ENCODE measurements around the gene ADAMTS2.

Gene ADAMTS2

GRCh38 chr5:179215576-179215975 is 129.7 kb downstream of the ADAMTS2 start:
- Histone ChIP-seq H3F3A (ENCODE audit: insufficient read depth, low read length) (no peaks in the 10 kb centered on the region), H3K4me1 (ENCODE audit: insufficient read depth, low read length, severe bottlenecking) (no peaks in the 10 kb centered on the region), H3K27ac (ENCODE audit: low read depth, low read length, poor library complexity, severe bottlenecking) (no peak overlapping the region), H3K4me3 (ENCODE audit: low read depth, low read length, poor library complexity, severe bottlenecking) (no peak overlapping the region), H3K36me3 (ENCODE audit: insufficient read depth, low read length) (no peaks in the 10 kb centered on the region), H3K9me2 (ENCODE audit: low read depth, low read length) (no peaks in the 10 kb centered on the region), H3K9me3 (ENCODE audit: low read length) (no peaks in the 10 kb centered on the region), H2AFZ (ENCODE audit: low read length) (no peak overlapping the region), H3K79me2 (ENCODE audit: insufficient read depth, low read length) (no peaks in the 10 kb centered on the region), H3K27me3 (ENCODE audit: insufficient read depth, low read length) (no peaks in the 10 kb centered on the region), H3K9ac (ENCODE audit: low read length) (no peak overlapping the region), H4K20me1 (ENCODE audit: insufficient read depth, low read length) (no peaks in the 10 kb centered on the region), H3K4me2 (ENCODE audit: low read length) (no peak overlapping the region)
- TF ChIP-seq EZH2 (IDR thresholded peaks at IDR 0.05; ENCODE audit: borderline replicate concordance, low read length) (no peak), CTCF (IDR thresholded peaks at IDR 0.05; ENCODE audit: low read length) (no peak)

- no peak for TF ChIP-seq EZH2 (IDR thresholded peaks at IDR 0.05; ENCODE audit: borderline replicate concordance, low read length)
- no peak for TF ChIP-seq CTCF (IDR thresholded peaks at IDR 0.05; ENCODE audit: low read length)
- no peak overlapping the region for H2AFZ ChIP-seq (ENCODE audit: low read length)
- H3K9me2 ChIP-seq (ENCODE audit: low read depth, low read length) = no peaks in the 10 kb centered on the region
- no peaks in the 10 kb centered on the region for H3K27me3 ChIP-seq (ENCODE audit: insufficient read depth, low read length)
- H3F3A ChIP-seq (ENCODE audit: insufficient read depth, low read length) = no peaks in the 10 kb centered on the region
- H4K20me1 ChIP-seq (ENCODE audit: insufficient read depth, low read length) = no peaks in the 10 kb centered on the region
- H3K4me3 ChIP-seq (ENCODE audit: low read depth, low read length, poor library complexity, severe bottlenecking) = no peak overlapping the region
- no peaks in the 10 kb centered on the region for H3K4me1 ChIP-seq (ENCODE audit: insufficient read depth, low read length, severe bottlenecking)
- H3K27ac ChIP-seq (ENCODE audit: low read depth, low read length, poor library complexity, severe bottlenecking) = no peak overlapping the region
- H3K79me2 ChIP-seq (ENCODE audit: insufficient read depth, low read length) = no peaks in the 10 kb centered on the region
- no peaks in the 10 kb centered on the region for H3K36me3 ChIP-seq (ENCODE audit: insufficient read depth, low read length)
- H3K4me2 ChIP-seq (ENCODE audit: low read length) = no peak overlapping the region
- no peak overlapping the region for H3K9ac ChIP-seq (ENCODE audit: low read length)
- H3K9me3 ChIP-seq (ENCODE audit: low read length) = no peaks in the 10 kb centered on the region
These were observed 130.6 kb downstream of the ADAMTS2 start for GRCh38 chr5:179214678-179215077.

- Histone ChIP-seq H3K4me1 (ENCODE audit: insufficient read depth, low read length, severe bottlenecking) (no peaks in the 10 kb centered on the region), H3K79me2 (ENCODE audit: insufficient read depth, low read length) (no peaks in the 10 kb centered on the region), H4K20me1 (ENCODE audit: insufficient read depth, low read length) (no peaks in the 10 kb centered on the region), H3K4me3 (ENCODE audit: low read depth, low read length, poor library complexity, severe bottlenecking) (no peak overlapping the region), H3K27me3 (ENCODE audit: insufficient read depth, low read length) (no peaks in the 10 kb centered on the region), H3K9me2 (ENCODE audit: low read depth, low read length) (no peaks in the 10 kb centered on the region), H3K9me3 (ENCODE audit: low read length) (no peaks in the 10 kb centered on the region), H2AFZ (ENCODE audit: low read length) (no peak overlapping the region), H3K36me3 (ENCODE audit: insufficient read depth, low read length) (no peaks in the 10 kb centered on the region), H3K4me2 (ENCODE audit: low read length) (no peak overlapping the region), H3K9ac (ENCODE audit: low read length) (no peak overlapping the region), H3F3A (ENCODE audit: insufficient read depth, low read length) (no peaks in the 10 kb centered on the region), H3K27ac (ENCODE audit: low read depth, low read length, poor library complexity, severe bottlenecking) (no peak overlapping the region)
- TF ChIP-seq CTCF (IDR thresholded peaks at IDR 0.05; ENCODE audit: low read length) (no peak), EZH2 (IDR thresholded peaks at IDR 0.05; ENCODE audit: borderline replicate concordance, low read length) (no peak)
These were observed 132.4 kb downstream of the ADAMTS2 start for GRCh38 chr5:179212870-179213269.

Measured in OCI-LY1 (cell line).